Peyer's patch (tissue), 4 donors: ENCODE data around the gene DZIP3. TPM values are rescaled to one million over a fixed set of nuclear protein-coding genes. Genes with fewer than 3 reads are reported as not detected.
A peak's percentile ranks its signal among the peaks of the same experiment; 100 is the strongest.

Experiments
- DNase-seq, 3 donors: peaks; one replicate each; pipeline ENCODE4 v3.0.0-alpha.2; 2017 to 2019
- H3K27ac ChIP-seq, 4 donors: fragments of 200-600 bp; sonication (generic); one replicate each; pipeline ENCODE4 v1.5.1; 2016 to 2019
- H3K27me3 ChIP-seq, 2 donors: fragments of 200-600 bp; sonication (generic); one replicate each; pipeline ENCODE4 v1.5.1; 2019
- H3K36me3 ChIP-seq, 3 donors: fragments of 200-600 bp; sonication (generic); one replicate each; pipeline ENCODE4 v1.5.1; 2016 to 2019
- H3K4me1 ChIP-seq, 4 donors: fragments of 200-600 bp; sonication (generic); one replicate each; pipeline ENCODE4 v1.5.1; 2016 to 2019
- H3K4me3 ChIP-seq, 4 donors: fragments of 200-600 bp; sonication (generic); 1 replicate in 3 of 4; 2 replicates in 1 of 4; pipeline ENCODE4 v1.5.1; 2016 to 2019; ENCODE audit warnings: mild to moderate bottlenecking in 1 of 4
- H3K9me3 ChIP-seq, 4 donors: fragments of 200-600 bp; sonication (generic); one replicate each; pipeline ENCODE4 v1.5.1; 2016 to 2019; ENCODE audit warnings: mild to moderate bottlenecking in 1 of 4
- CTCF ChIP-seq, 6 experiments: fragments of 450-650 bp in 4 of 6; fragments of 200-600 bp in 2 of 6; sonication (generic) in 1 of 6; IDR thresholded peaks; one replicate each; pipeline ENCODE4 v1.5.1; 2017 to 2019; ENCODE audit warnings: antibody characterized with exemption in 6 of 6, mild to moderate bottlenecking in 3 of 6, moderate library complexity in 1 of 6
- POLR2A ChIP-seq, 2 donors: fragments of 450-650 bp; IDR thresholded peaks; one replicate each; pipeline ENCODE4 v1.5.1; 2017; ENCODE audit warnings: antibody characterized with exemption in 2 of 2, mild to moderate bottlenecking in 2 of 2, moderate library complexity in 2 of 2
- total RNA-seq, 4 donors: library from RNA; depleted of rRNA; stranded (reverse); fragments of >200 nt; gene quantifications; one replicate each; pipeline ENCODE4 v1.1.0, GENCODE V29; 2016

The DZIP3 gene
- total RNA-seq, 4 donors from 2014 or later, result 4.6 to 21.5 (median 5.9) TPM

GRCh38 chr3:108589998-108590323 lies 439 bp downstream of the DZIP3 start:
- Histone ChIP-seq H3K4me1 (peaks cover 0 to 19% (median 0%) of the 10 kb centered on the region in 4 donors), H3K27me3 (no peaks in the 10 kb centered on the region), H3K9me3 (no peaks in the 10 kb centered on the region), H3K36me3 (no peaks in the 10 kb centered on the region), H3K27ac (peak overlapping the region; percentile 85 to 89 (median 88)), H3K4me3 (peak overlapping the region; percentile 57 to 83 (median 70))
- DNase-seq, result no peak
- TF ChIP-seq CTCF (IDR thresholded peaks at IDR 0.05) (no peak), POLR2A (IDR thresholded peaks at IDR 0.05) (no peak)

- H3K27ac ChIP-seq, result no peak overlapping the region
- peak overlapping the region in 2 of 4 donors; percentile 73 to 83 for H3K4me3 ChIP-seq
- no peaks in the 10 kb centered on the region for H3K9me3 ChIP-seq
- H3K36me3 ChIP-seq, result no peaks in the 10 kb centered on the region
- no peak for TF ChIP-seq CTCF (IDR thresholded peaks at IDR 0.05)
- no peak for TF ChIP-seq POLR2A (IDR thresholded peaks at IDR 0.05)
- H3K4me1 ChIP-seq, result peaks cover 0 to 21% (median 0%) of the 10 kb centered on the region in 4 donors
- no peaks in the 10 kb centered on the region for H3K27me3 ChIP-seq
- no peak for DNase-seq
Measured at GRCh38 chr3:108590460-108590859, 938 bp downstream of the DZIP3 start.

- Histone ChIP-seq H3K36me3 (no peaks in the 10 kb centered on the region), H3K27ac (no peak overlapping the region), H3K9me3 (no peaks in the 10 kb centered on the region), H3K4me1 (peaks cover 0 to 8% (median 0%) of the 10 kb centered on the region in 4 donors), H3K4me3 (no peak overlapping the region), H3K27me3 (no peaks in the 10 kb centered on the region)
- no peak for DNase-seq
- TF ChIP-seq CTCF (IDR thresholded peaks at IDR 0.05), result no peak
- no peak for TF ChIP-seq POLR2A (IDR thresholded peaks at IDR 0.05)
Measured at GRCh38 chr3:108595321-108595720, 5.8 kb downstream of the DZIP3 start.

GRCh38 chr3:108598375-108598774 lies 8.9 kb downstream of the DZIP3 start:
- H3K27me3 ChIP-seq, result no peaks in the 10 kb centered on the region
- H3K27ac ChIP-seq, result no peak overlapping the region

GRCh38 chr3:108599677-108600409 lies 10.3 kb downstream of the DZIP3 start:
- Histone ChIP-seq H3K27me3 (no peaks in the 10 kb centered on the region), H3K36me3 (no peaks in the 10 kb centered on the region), H3K9me3 (no peaks in the 10 kb centered on the region), H3K4me1 (peaks cover 0 to 8% (median 1%) of the 10 kb centered on the region in 4 donors), H3K27ac (no peak overlapping the region), H3K4me3 (no peak overlapping the region)
- no peak for TF ChIP-seq CTCF (IDR thresholded peaks at IDR 0.05)
- no peak for TF ChIP-seq POLR2A (IDR thresholded peaks at IDR 0.05)
- DNase-seq, result no peak

More at GRCh38 chr3:108598375-108598774, 8.9 kb downstream of the DZIP3 start:
- TF ChIP-seq CTCF (IDR thresholded peaks at IDR 0.05) (no peak), POLR2A (IDR thresholded peaks at IDR 0.05) (no peak)
- no peak overlapping the region for H3K4me3 ChIP-seq
- peaks cover 0 to 3% (median 0%) of the 10 kb centered on the region in 4 donors for H3K4me1 ChIP-seq
- no peak for DNase-seq
- H3K9me3 ChIP-seq, result no peaks in the 10 kb centered on the region
- H3K36me3 ChIP-seq, result no peaks in the 10 kb centered on the region
